Astrocyte of the spinal cord (primary cell): ENCODE data around the gene USP13.

Experiments
- DNase-seq: peaks from one replicate; pipeline ENCODE4 v3.0.0; 2011; ENCODE audit warnings: low read depth, low spot score
- H3K4me3 ChIP-seq: 2 replicates; pipeline ENCODE4 v1.5.1; 2011; ENCODE audit warnings: low read depth, mild to moderate bottlenecking, low read length, moderate library complexity
- in situ Hi-C: cut with HindIII; loops from 2 replicates; pipeline ENCODE4 v1.10.0; 2017; ENCODE audit warnings: low sequenced_read_pairs
- TF ChIP-seq, protein P1 (sequence below): IDR thresholded peaks from 2 replicates; pipeline ENCODE4 v1.5.1; 2012; ENCODE audit warnings: low read depth, mild to moderate bottlenecking, low read length, inconsistent platforms

The USP13 gene

DNA sequence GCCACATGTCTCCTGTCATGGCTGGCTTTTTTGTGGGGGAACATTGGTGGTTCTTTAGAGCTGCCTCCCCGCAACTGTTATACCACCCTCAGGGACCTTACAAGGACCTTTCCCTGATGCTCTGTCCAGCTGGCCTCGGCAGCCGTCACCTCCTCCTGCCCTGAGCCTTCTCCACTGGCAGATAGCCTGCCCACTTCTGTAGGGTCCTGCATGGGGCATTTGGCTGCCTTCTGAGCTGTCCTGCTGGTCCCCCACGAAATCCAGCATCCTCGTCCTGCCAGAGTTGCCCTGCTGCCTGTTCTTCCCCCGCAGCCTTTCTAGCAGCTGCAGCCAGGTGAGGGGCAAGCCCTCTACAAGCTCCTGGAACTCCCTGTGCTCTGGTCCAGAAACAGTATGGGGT, 86.2 kb downstream of the USP13 start:
- in situ Hi-C loops: no loop called here
- no peak overlapping the region for H3K4me3 ChIP-seq
- TF ChIP-seq, protein P1, sequence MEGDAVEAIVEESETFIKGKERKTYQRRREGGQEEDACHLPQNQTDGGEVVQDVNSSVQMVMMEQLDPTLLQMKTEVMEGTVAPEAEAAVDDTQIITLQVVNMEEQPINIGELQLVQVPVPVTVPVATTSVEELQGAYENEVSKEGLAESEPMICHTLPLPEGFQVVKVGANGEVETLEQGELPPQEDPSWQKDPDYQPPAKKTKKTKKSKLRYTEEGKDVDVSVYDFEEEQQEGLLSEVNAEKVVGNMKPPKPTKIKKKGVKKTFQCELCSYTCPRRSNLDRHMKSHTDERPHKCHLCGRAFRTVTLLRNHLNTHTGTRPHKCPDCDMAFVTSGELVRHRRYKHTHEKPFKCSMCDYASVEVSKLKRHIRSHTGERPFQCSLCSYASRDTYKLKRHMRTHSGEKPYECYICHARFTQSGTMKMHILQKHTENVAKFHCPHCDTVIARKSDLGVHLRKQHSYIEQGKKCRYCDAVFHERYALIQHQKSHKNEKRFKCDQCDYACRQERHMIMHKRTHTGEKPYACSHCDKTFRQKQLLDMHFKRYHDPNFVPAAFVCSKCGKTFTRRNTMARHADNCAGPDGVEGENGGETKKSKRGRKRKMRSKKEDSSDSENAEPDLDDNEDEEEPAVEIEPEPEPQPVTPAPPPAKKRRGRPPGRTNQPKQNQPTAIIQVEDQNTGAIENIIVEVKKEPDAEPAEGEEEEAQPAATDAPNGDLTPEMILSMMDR: no peak
- DNase-seq: no peak

DNA sequence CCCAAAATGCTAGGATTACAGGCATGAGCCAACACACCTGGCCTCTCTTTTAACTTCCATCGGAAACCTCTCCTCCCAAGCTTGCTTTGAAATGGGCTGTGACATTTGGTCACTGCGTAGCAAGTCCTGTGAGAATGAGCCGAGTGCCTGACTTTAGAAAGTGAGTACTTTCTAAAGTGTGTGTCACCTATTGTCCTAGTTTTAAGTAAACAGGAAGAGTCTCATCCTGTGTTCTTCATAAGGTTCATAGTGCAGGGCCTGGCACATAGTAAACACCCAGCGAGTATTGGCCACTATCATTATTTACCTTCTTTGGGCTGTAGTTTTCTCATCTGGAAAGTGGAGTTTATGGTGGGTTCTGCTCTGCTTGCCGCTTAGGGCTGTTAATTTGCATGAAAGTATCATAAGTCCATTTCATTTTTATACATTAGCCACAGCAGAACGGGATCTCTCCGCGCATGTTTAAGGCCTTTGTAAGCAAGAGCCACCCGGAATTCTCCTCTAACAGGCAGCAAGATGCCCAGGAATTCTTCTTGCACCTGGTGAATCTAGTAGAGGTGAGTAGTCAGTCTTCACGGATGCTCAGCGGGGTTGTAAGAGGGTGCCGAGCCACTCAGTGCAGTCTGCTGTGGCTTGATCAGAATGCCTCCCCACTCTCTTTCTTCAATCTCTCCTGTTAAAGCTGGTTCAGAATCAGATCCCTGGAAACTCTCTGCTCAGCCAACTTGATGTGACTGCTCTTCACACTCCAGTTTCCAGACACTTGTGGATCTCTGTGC, 87.2 kb downstream of the USP13 start:
- H3K4me3 ChIP-seq: no peak overlapping the region
- TF ChIP-seq, protein P1: no peak
- in situ Hi-C loops: no loop called here
- no peak for DNase-seq

DNA sequence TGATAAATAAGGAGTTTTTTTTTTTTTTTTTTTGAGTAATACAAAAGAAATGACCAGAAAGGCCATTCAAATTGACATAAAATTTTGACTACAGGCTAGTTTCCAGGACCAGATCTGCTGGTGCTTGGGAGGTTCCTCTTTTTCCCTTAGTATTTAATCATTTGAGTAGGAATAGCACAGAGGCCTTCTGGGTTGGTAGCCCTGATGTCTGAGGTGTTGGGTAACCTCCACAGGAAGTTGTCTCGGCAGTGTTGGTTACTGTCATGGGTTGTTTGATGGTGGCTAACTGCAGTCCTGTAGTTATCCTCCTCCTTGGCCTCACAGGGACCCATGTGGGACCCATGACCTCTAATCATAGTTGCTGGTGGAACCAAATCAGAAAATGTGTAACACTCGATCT, 91.1 kb downstream of the USP13 start:
- TF ChIP-seq, protein P1: no peak
- no peak for DNase-seq

DNA sequence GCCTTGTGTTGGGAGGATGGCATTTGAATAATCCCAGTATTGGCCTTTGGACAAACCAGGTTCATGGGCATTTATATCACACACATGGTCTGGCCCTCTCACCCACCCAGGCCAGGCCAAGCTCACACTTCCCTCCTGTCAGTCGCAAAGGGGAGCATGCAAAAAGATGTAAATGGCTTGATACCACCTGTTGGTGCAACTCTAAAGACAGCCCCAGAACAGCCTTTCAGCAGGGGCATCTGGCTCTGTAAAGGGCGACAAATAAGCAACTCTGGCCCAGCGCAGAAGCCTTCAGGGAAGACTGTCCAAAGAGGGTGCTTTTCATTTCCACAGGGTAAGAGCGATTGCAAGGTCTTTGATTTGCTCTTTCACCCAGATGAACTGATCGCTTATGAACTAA, 91.8 kb downstream of the USP13 start:
- H3K4me3 ChIP-seq: no peak overlapping the region

More for the DNA sequence above, 91.1 kb downstream of the USP13 start:
- no peak overlapping the region for H3K4me3 ChIP-seq
- in situ Hi-C loops: no loop called here

DNA sequence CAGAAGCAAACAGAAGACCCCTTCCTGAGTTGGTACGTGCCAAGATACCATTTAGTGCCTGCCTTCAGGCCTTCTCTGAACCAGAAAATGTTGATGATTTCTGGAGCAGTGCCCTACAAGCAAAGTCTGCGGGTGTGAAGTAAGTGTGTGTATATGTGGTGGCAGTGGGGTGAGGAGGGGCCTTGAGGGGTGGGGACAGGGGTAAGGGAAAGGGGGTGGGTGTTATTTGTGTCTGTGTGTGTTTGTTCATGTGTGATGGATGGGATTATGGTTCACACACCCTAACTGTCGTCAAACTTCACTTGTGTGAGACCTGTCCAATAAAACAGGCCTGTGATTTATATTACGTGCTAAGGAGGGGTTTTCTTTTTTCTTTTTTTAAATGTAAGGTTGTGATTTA, 92.2 kb downstream of the USP13 start:
- TF ChIP-seq, protein P1: no peak

More for the DNA sequence above, 91.8 kb downstream of the USP13 start:
- no peak for DNase-seq
- in situ Hi-C loops: no loop called here
- TF ChIP-seq, protein P1: no peak

DNA sequence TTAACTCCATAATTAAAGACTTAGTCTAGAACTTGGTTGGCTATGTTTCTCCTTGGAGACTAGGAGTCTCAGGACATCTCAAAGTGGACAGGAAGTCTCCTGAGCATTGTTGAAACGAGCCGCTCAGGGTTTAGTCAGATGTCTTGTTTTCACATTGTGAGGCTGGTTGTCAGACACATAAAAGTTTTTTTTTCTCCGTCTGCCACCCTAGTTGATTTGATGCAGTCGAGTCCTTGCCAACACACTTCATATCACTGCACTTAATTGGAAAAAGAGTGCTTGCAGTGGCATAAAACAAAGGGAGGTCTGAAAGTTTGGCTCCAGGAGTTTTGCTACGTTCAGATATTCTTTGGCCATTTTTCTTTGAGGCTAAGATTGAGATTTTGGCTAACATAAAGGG, 92.9 kb downstream of the USP13 start:
- no peak overlapping the region for H3K4me3 ChIP-seq
- DNase-seq: no peak

More for the DNA sequence above, 92.2 kb downstream of the USP13 start:
- no peak overlapping the region for H3K4me3 ChIP-seq
- in situ Hi-C loops: no loop called here
- no peak for DNase-seq

More for the DNA sequence above, 92.9 kb downstream of the USP13 start:
- TF ChIP-seq, protein P1: no peak
- in situ Hi-C loops: no loop called here
